NCI-H2227 (cell line): Measurements from ENCODE around the gene MTUS2.
A peak's percentile ranks its signal among the peaks of the same experiment; 100 is the strongest.

ENCODE experiments used
- DNase-seq: peaks from one replicate; lab custom pipeline; 2025; ENCODE audit not compliant: unreplicated experiment; lab: John Stamatoyannopoulos, UW

MTUS2 gene

GRCh38 chr13:29499506-29500165, 679.5 kb downstream of the MTUS2 start:
- no peak for DNase-seq

GRCh38 chr13:29500386-29500785, 680.2 kb downstream of the MTUS2 start:
- no peak for DNase-seq

- no peak for DNase-seq
Observed at GRCh38 chr13:29501674-29502073, 681.5 kb downstream of the MTUS2 start.

- DNase-seq, result no peak
Observed at GRCh38 chr13:29502391-29503008, 682.4 kb downstream of the MTUS2 start.

- peak; percentile 72 for DNase-seq
Observed at GRCh38 chr13:29503041-29503837, 683.1 kb downstream of the MTUS2 start.

- DNase-seq, result no peak
Observed at GRCh38 chr13:29504691-29505090, 684.6 kb downstream of the MTUS2 start.

- DNase-seq, result no peak
Observed at GRCh38 chr13:29505511-29505910, 685.4 kb downstream of the MTUS2 start.

- no peak for DNase-seq
Observed at GRCh38 chr13:29505950-29506349, 685.8 kb downstream of the MTUS2 start.

GRCh38 chr13:29507356-29507755, 687.2 kb downstream of the MTUS2 start:
- peak; percentile 49 for DNase-seq

GRCh38 chr13:29508130-29508875, 688.2 kb downstream of the MTUS2 start:
- DNase-seq, result peak; percentile 81

GRCh38 chr13:29508876-29509252, 688.7 kb downstream of the MTUS2 start:
- DNase-seq, result no peak

GRCh38 chr13:29509999-29510589, 690.0 kb downstream of the MTUS2 start:
- DNase-seq, result no peak

GRCh38 chr13:29510651-29511084, 690.5 kb downstream of the MTUS2 start:
- DNase-seq, result no peak

- no peak for DNase-seq
Observed at GRCh38 chr13:29511106-29511796, 691.1 kb downstream of the MTUS2 start.

GRCh38 chr13:29511980-29512379, 691.8 kb downstream of the MTUS2 start:
- DNase-seq, result no peak

GRCh38 chr13:29513002-29513980, 693.2 kb downstream of the MTUS2 start:
- no peak for DNase-seq

GRCh38 chr13:29513981-29514719, 694.0 kb downstream of the MTUS2 start:
- DNase-seq, result no peak

GRCh38 chr13:29514720-29515310, 694.7 kb downstream of the MTUS2 start:
- no peak for DNase-seq
